ENCODE measurements around the gene RAB4A. TPM values are rescaled to one million over a fixed set of nuclear protein-coding genes. Genes with fewer than 3 reads are reported as not detected.

Gene RAB4A
- total RNA-seq, 1 donor from 2014 or later = 63.0 TPM

GRCh38 chr1:229283183-229283611 lies 12.3 kb downstream of the RAB4A start:
- TF ChIP-seq CTCF (IDR thresholded peaks at IDR 0.05; ENCODE audit: partially characterized antibody, unreplicated experiment) = no peak
- H3K4me3 Mint-ChIP-seq (ENCODE audit: unreplicated experiment) = no peak overlapping the region
- no peak for DNase-seq
- no peaks in the 10 kb centered on the region for H3K36me3 Mint-ChIP-seq (ENCODE audit: unreplicated experiment)
- peaks cover 19% of the 10 kb centered on the region for H3K4me1 Mint-ChIP-seq (ENCODE audit: low read depth, unreplicated experiment)
- peaks cover 3% of the 10 kb centered on the region for H3K27me3 Mint-ChIP-seq (ENCODE audit: unreplicated experiment)
- H3K9me3 Mint-ChIP-seq (ENCODE audit: unreplicated experiment) = no peaks in the 10 kb centered on the region
- no peak overlapping the region for H3K27ac Mint-ChIP-seq (ENCODE audit: unreplicated experiment)

- H3K9me3 Mint-ChIP-seq (ENCODE audit: unreplicated experiment) = no peaks in the 10 kb centered on the region
- no peak for DNase-seq
- H3K27ac Mint-ChIP-seq (ENCODE audit: unreplicated experiment) = no peak overlapping the region
- H3K27me3 Mint-ChIP-seq (ENCODE audit: unreplicated experiment) = peaks cover 4% of the 10 kb centered on the region
- H3K4me3 Mint-ChIP-seq (ENCODE audit: unreplicated experiment) = no peak overlapping the region
- H3K4me1 Mint-ChIP-seq (ENCODE audit: low read depth, unreplicated experiment) = peaks cover 18% of the 10 kb centered on the region
- H3K36me3 Mint-ChIP-seq (ENCODE audit: unreplicated experiment) = no peaks in the 10 kb centered on the region
- TF ChIP-seq CTCF (IDR thresholded peaks at IDR 0.05; ENCODE audit: partially characterized antibody, unreplicated experiment) = no peak
Observed at GRCh38 chr1:229284887-229285286, 14.0 kb downstream of the RAB4A start.

GRCh38 chr1:229285440-229285839 lies 14.5 kb downstream of the RAB4A start:
- no peak for TF ChIP-seq CTCF (IDR thresholded peaks at IDR 0.05; ENCODE audit: partially characterized antibody, unreplicated experiment)
- Mint-ChIP-seq H3K27me3 (ENCODE audit: unreplicated experiment) (peaks cover 4% of the 10 kb centered on the region), H3K27ac (ENCODE audit: unreplicated experiment) (no peak overlapping the region), H3K9me3 (ENCODE audit: unreplicated experiment) (no peaks in the 10 kb centered on the region), H3K36me3 (ENCODE audit: unreplicated experiment) (peaks cover under 1% of the 10 kb centered on the region), H3K4me3 (ENCODE audit: unreplicated experiment) (no peak overlapping the region), H3K4me1 (ENCODE audit: low read depth, unreplicated experiment) (peaks cover 18% of the 10 kb centered on the region)
- DNase-seq = no peak

GRCh38 chr1:229286099-229286766 lies 15.3 kb downstream of the RAB4A start:
- Mint-ChIP-seq H3K27me3 (ENCODE audit: unreplicated experiment) (peaks cover 4% of the 10 kb centered on the region), H3K36me3 (ENCODE audit: unreplicated experiment) (peaks cover 8% of the 10 kb centered on the region), H3K9me3 (ENCODE audit: unreplicated experiment) (peaks cover 1% of the 10 kb centered on the region), H3K4me1 (ENCODE audit: low read depth, unreplicated experiment) (peaks cover 18% of the 10 kb centered on the region), H3K4me3 (ENCODE audit: unreplicated experiment) (no peak overlapping the region), H3K27ac (ENCODE audit: unreplicated experiment) (no peak overlapping the region)
- no peak for DNase-seq
- no peak for TF ChIP-seq CTCF (IDR thresholded peaks at IDR 0.05; ENCODE audit: partially characterized antibody, unreplicated experiment)

GRCh38 chr1:229287267-229287666 lies 16.4 kb downstream of the RAB4A start:
- Mint-ChIP-seq H3K36me3 (ENCODE audit: unreplicated experiment) (peaks cover 11% of the 10 kb centered on the region), H3K4me1 (ENCODE audit: low read depth, unreplicated experiment) (peaks cover 18% of the 10 kb centered on the region), H3K27me3 (ENCODE audit: unreplicated experiment) (peaks cover 4% of the 10 kb centered on the region), H3K9me3 (ENCODE audit: unreplicated experiment) (peaks cover 2% of the 10 kb centered on the region), H3K4me3 (ENCODE audit: unreplicated experiment) (no peak overlapping the region), H3K27ac (ENCODE audit: unreplicated experiment) (no peak overlapping the region)
- no peak for TF ChIP-seq CTCF (IDR thresholded peaks at IDR 0.05; ENCODE audit: partially characterized antibody, unreplicated experiment)
- DNase-seq = no peak

All from glutamatergic neuron (in vitro differentiated cells).